Calu3 (cell line): ENCODE results near the gene PCGF1. TPM values are rescaled to one million over a fixed set of nuclear protein-coding genes. Genes with fewer than 3 reads are reported as not detected.

Source experiments
- BruUV-seq: library from RNA; stranded (reverse); fragments of 400-500 nt; replicated peaks from 2 replicates; lab custom pipeline; 2021; lab: Mats Ljungman, UMichigan
- CTCF ChIA-PET: fragments of 300-600 bp; sonication (Branson Sonifier 250); formaldehyde crosslinking; loops from one replicate; lab custom pipeline; 2022; ENCODE audit warnings: antibody characterized with exemption; lab: Charles Lee
- DNase-seq: peaks from one replicate; pipeline ENCODE4 v3.0.0; 2022
- H3K27ac Mint-ChIP-seq: one replicate; pipeline ENCODE4 v1.8.0; 2022; ENCODE audit warnings: mixed read lengths; ENCODE audit not compliant: unreplicated experiment
- H3K27me3 Mint-ChIP-seq: one replicate; pipeline ENCODE4 v1.8.0; 2022; ENCODE audit warnings: mixed read lengths; ENCODE audit not compliant: unreplicated experiment
- H3K36me3 Mint-ChIP-seq: one replicate; pipeline ENCODE4 v1.8.0; 2022; ENCODE audit warnings: mild to moderate bottlenecking, moderate library complexity, mixed read lengths; ENCODE audit not compliant: insufficient read depth, unreplicated experiment
- H3K4me1 Mint-ChIP-seq: one replicate; pipeline ENCODE4 v1.8.0; 2022; ENCODE audit warnings: mild to moderate bottlenecking, low read depth, mixed read lengths; ENCODE audit not compliant: unreplicated experiment
- H3K4me3 Mint-ChIP-seq: one replicate; pipeline ENCODE4 v1.8.0; 2022; ENCODE audit warnings: mild to moderate bottlenecking, low read depth, moderate library complexity, mixed read lengths; ENCODE audit not compliant: unreplicated experiment
- H3K9me3 Mint-ChIP-seq: one replicate; pipeline ENCODE4 v1.8.0; 2022; ENCODE audit warnings: low read depth, mixed read lengths; ENCODE audit not compliant: unreplicated experiment
- CTCF ChIP-seq: fragments of 200-600 bp; IDR thresholded peaks from one replicate; pipeline ENCODE4 v1.8.0; 2022; ENCODE audit warnings: antibody characterized with exemption; ENCODE audit not compliant: unreplicated experiment
- intact Hi-C: fragments of 100-400 bp; cut with micrococcal nuclease; formaldehyde crosslinking; loops from one replicate; pipeline ENCODE4 v1.10.0; 2022; ENCODE audit not compliant: unreplicated experiment
- total RNA-seq: library from RNA; stranded (reverse); gene quantifications from 2 replicates; pipeline ENCODE4 v1.2.3, GENCODE V29; 2022

PCGF1 gene
- total RNA-seq, 1 experiment from 2014 or later = 25.9 TPM

- DNase-seq = no peak
Observed at GRCh38 chr2:74555610-74556103, 48.2 kb upstream of the PCGF1 start.

GRCh38 chr2:74554820-74555531 is 47.5 kb upstream of the PCGF1 start:
- Mint-ChIP-seq H3K36me3 (peaks cover 24% of the 10 kb centered on the region), H3K27me3 (peaks cover 5% of the 10 kb centered on the region), H3K27ac (no peak overlapping the region), H3K4me3 (peak overlapping the region; percentile 46), H3K9me3 (no peaks in the 10 kb centered on the region), H3K4me1 (peaks cover 19% of the 10 kb centered on the region)
- intact Hi-C loops = no loop called here
- CTCF ChIA-PET = no interaction called here
- no peak for DNase-seq
- BruUV-seq = no TSS peak
- TF ChIP-seq CTCF = no peak

More at GRCh38 chr2:74555610-74556103, 48.2 kb upstream of the PCGF1 start:
- no peak for TF ChIP-seq CTCF
- intact Hi-C loops = no loop called here
- Mint-ChIP-seq H3K27ac (no peak overlapping the region), H3K36me3 (peaks cover 24% of the 10 kb centered on the region), H3K4me3 (peak overlapping the region; percentile 36), H3K9me3 (no peaks in the 10 kb centered on the region), H3K27me3 (peaks cover 12% of the 10 kb centered on the region), H3K4me1 (peaks cover 18% of the 10 kb centered on the region)
- BruUV-seq = no TSS peak
- CTCF ChIA-PET = no interaction called here

DNA sequence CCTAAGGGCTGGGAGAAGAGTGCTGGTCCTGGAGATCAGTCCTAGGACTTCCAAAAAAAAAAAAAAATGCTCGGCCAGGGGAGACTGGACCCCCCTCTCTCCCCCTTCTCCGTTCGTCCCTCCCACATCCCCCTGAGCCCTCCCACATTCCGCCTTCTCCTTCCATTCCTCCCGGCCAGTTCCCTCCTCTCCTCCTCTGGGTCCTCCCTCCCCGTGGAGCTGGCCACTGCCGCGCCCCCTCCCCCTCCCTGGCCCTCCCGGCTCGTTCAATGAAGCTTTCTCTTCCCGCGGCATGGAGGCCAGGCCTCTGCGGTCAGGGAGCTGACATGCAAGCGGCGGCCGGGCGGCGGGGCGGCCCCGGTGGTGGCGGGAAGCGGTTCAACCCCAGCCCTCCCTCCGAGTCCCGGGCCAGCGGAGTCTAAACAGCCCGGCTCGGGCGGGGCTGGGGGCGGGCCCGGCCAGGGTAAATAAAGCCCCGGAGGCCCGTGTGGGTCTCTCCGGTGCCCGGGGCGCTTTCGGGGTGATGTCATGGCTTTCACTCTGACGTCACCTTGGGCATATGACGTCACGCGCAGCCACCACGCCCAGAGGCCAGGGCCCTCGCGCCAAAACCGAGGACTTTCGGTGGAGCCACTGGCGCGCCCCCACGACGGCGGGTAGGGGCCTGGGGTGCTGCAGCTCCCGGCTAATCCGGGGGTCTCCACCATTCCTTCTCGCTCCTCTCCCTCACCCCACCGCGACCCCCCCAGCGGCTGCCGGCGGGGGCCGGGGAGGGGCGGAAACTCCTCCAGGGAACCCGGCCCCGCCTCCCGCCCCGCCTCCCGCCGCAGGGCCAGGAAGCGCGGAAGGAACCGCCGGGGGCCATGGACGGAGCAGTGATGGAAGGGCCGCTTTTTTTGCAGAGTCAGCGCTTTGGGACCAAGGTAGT is 46.7 kb upstream of the PCGF1 start, which contains the start of the genes DOK1 and LOXL3:
DOK1 (plus strand) TSS at position 829 of the 928 bp plus-strand sequence; CDS start at position 864, 35 bp downstream.
LOXL3 (minus strand) TSS at position 51 of the 928 bp plus-strand sequence. CDS start 1,308 bp downstream, outside the sequence.
- TF ChIP-seq CTCF = no peak
- no TSS peak for BruUV-seq
- H3K27ac Mint-ChIP-seq = peak within 1 kb of the TSS; percentile 1
- H3K4me1 Mint-ChIP-seq = peaks cover 27% of the 10 kb centered on the region
- H3K27me3 Mint-ChIP-seq = no peaks in the 10 kb centered on the region
- H3K9me3 Mint-ChIP-seq = no peaks in the 10 kb centered on the region
- H3K4me3 Mint-ChIP-seq = peak within 1 kb of the TSS; percentile 46
- CTCF ChIA-PET = interaction anchor here (0.6 to 0.7 kb wide), 4 partner anchors 24 to 1459 kb away, joined by 3 to 8 read pairs (median 4); no protein-coding TSS in a partner anchor
- peak; percentile 61 for DNase-seq
- intact Hi-C loops = no loop called here
- peaks cover 32% of the 10 kb centered on the region for H3K36me3 Mint-ChIP-seq
